ENCODE measurements around the gene EYA2.
"Not testable (repeated sequence)": the region's sequence is repeated elsewhere in the genome, so short reads cannot be mapped to it uniquely, and the experiment has no call there.

GRCh38 chr20:46879963-46880362 is 14.7 kb upstream of the EYA2 start:
- not testable (repeated sequence) for TF ChIP-seq CTCF, POLR2A, POLR2AphosphoS5 (IDR thresholded peaks at IDR 0.05)

Measured in prostate gland (tissue), 2 donors.